ENCODE results near the gene PSMD4. TPM values are rescaled to one million over a fixed set of nuclear protein-coding genes. Genes with fewer than 3 reads are reported as not detected.

PSMD4 gene
- total RNA-seq, 1 experiment from 2014 or later = 325 TPM

DNA sequence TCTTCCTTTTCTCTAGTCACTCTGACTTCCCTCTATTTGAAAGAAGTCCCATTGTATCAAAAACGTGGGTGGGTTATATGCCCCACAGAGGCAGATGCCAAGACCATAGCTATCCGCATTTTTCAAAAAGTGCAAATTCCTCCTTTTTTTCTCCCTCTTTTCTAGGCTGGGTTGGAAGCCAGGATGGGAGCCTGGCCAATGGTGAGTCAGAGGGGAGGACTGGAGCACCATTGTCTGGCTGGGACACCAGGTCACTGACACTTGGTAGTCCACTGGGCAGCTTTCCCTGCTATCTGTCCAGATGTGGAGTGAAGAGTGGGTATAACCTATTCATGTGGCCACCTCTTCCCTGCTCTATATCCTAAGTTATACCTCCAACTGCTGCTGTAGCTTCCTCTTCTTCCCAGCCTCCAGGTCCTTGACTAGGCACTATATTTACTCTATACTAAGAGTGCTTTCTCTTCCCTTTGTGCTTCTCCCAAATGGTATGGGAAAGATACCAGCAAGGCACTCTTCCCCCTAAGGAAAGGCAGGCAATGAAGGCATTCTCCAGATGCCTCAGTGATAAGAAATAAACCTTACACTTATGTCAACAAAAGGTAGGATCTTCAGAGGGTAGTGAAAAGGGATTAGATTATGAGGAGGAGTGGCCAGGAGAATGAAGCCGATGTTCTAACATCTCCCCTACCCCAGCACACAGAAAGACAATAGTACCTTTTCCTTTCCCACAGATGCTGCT is 59.8 kb downstream of the PSMD4 start:
- CTCF ChIA-PET = no interaction called here
- TF ChIP-seq, protein P1, sequence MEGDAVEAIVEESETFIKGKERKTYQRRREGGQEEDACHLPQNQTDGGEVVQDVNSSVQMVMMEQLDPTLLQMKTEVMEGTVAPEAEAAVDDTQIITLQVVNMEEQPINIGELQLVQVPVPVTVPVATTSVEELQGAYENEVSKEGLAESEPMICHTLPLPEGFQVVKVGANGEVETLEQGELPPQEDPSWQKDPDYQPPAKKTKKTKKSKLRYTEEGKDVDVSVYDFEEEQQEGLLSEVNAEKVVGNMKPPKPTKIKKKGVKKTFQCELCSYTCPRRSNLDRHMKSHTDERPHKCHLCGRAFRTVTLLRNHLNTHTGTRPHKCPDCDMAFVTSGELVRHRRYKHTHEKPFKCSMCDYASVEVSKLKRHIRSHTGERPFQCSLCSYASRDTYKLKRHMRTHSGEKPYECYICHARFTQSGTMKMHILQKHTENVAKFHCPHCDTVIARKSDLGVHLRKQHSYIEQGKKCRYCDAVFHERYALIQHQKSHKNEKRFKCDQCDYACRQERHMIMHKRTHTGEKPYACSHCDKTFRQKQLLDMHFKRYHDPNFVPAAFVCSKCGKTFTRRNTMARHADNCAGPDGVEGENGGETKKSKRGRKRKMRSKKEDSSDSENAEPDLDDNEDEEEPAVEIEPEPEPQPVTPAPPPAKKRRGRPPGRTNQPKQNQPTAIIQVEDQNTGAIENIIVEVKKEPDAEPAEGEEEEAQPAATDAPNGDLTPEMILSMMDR (IDR thresholded peaks at IDR 0.05; ENCODE audit: unreplicated experiment) = no peak
- BruUV-seq (replicated peaks) = no TSS peak
- H3K27me3 Mint-ChIP-seq (ENCODE audit: unreplicated experiment) = no peaks in the 10 kb centered on the region
- no peak overlapping the region for H3K4me3 Mint-ChIP-seq (ENCODE audit: low read depth, unreplicated experiment)
- H3K27ac Mint-ChIP-seq (ENCODE audit: unreplicated experiment) = peak overlapping the region; percentile 53
- no peak for DNase-seq
- peaks cover 34% of the 10 kb centered on the region for H3K4me1 Mint-ChIP-seq (ENCODE audit: low read depth, unreplicated experiment)
- no peaks in the 10 kb centered on the region for H3K9me3 Mint-ChIP-seq (ENCODE audit: low read depth, unreplicated experiment)
- peaks cover 17% of the 10 kb centered on the region for H3K36me3 Mint-ChIP-seq (ENCODE audit: insufficient read depth, unreplicated experiment)
- intact Hi-C loops (cut with micrococcal nuclease; ENCODE audit: unreplicated experiment) = no loop called here

DNA sequence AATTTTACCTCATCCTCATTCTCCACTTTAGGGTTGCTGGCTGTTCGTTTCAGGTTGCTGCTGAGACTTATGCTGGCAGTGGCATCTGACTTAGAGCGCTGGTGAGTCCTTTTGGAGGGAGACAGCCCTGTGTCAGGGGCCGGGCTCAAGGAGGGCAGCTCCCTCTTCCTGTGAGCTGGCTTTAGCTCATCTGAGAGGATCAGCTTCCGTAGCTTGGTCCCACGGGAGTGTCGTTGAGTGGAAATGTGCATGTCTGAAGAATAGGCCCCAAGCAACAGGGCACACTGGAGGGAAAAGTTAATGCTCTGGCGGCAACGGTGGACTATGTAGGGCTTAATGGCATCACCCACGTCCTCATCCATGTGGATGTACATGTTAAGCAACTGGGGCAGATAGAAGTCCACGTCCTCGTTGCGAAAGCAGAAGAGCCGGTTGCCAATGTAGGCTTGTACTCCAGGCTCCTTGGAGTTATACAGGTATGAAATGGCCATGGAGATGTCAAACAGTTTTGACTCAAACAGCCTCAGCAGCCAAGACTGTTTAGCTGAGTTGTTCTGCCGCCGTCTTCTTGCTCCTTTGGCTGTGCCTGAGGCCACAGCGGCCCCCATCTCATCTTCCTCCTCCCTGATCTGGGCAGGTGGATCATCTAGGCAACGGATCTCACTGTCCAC is 61.2 kb downstream of the PSMD4 start:
- CTCF ChIA-PET = interaction anchor here (0.6 kb wide), 1 partner anchor 93 kb away, joined by 7 read pairs; no protein-coding TSS in a partner anchor
- Mint-ChIP-seq H3K4me1 (ENCODE audit: low read depth, unreplicated experiment) (peaks cover 34% of the 10 kb centered on the region), H3K27me3 (ENCODE audit: unreplicated experiment) (no peaks in the 10 kb centered on the region), H3K36me3 (ENCODE audit: insufficient read depth, unreplicated experiment) (peaks cover 16% of the 10 kb centered on the region), H3K27ac (ENCODE audit: unreplicated experiment) (no peak overlapping the region), H3K4me3 (ENCODE audit: low read depth, unreplicated experiment) (no peak overlapping the region), H3K9me3 (ENCODE audit: low read depth, unreplicated experiment) (no peaks in the 10 kb centered on the region)
- TF ChIP-seq, protein P1 (IDR thresholded peaks at IDR 0.05; ENCODE audit: unreplicated experiment) = no peak
- BruUV-seq (replicated peaks) = no TSS peak
- no peak for DNase-seq
- intact Hi-C loops (cut with micrococcal nuclease; ENCODE audit: unreplicated experiment) = no loop called here

Other genes starting within 250 kb of the PSMD4 start
- 17.2 and 17.6 TPM in 2 replicates for gene MINDY1, start 247.8 kb upstream of the PSMD4 start, total RNA-seq (2022)
- 15.9 and 16.0 TPM in 2 replicates for gene PRUNE1, start 246.3 kb upstream of the PSMD4 start, total RNA-seq (2022)
- 1.2 and 2.4 TPM in 2 replicates for gene BNIPL, start 218.1 kb upstream of the PSMD4 start, total RNA-seq (2022)
- gene C1orf56, start 207.0 kb upstream of the PSMD4 start, total RNA-seq (2022) = 8.5 and 9.5 TPM in 2 replicates
- gene CDC42SE1, start 195.1 kb upstream of the PSMD4 start, total RNA-seq (2022) = 103 and 110 TPM in 2 replicates
- gene MLLT11, start 194.3 kb upstream of the PSMD4 start, total RNA-seq (2022) = 1.5 and 2.1 TPM in 2 replicates
- 10.9 and 13.6 TPM in 2 replicates for gene GABPB2, start 184.0 kb upstream of the PSMD4 start, total RNA-seq (2022)
- gene SEMA6C, start 108.1 kb upstream of the PSMD4 start, total RNA-seq (2022) = 2.2 and 2.5 TPM in 2 replicates
- not detected in 2 replicates for gene TNFAIP8L2, start 98.1 kb upstream of the PSMD4 start, total RNA-seq (2022)
- 7.6 and 9.7 TPM in 2 replicates for gene LYSMD1, start 88.8 kb upstream of the PSMD4 start, total RNA-seq (2022)
- gene SCNM1, start 88.6 kb upstream of the PSMD4 start, total RNA-seq (2022) = 47.3 and 49.8 TPM in 2 replicates
- 1.6 and 2.1 TPM in 2 replicates for gene TMOD4, start 78.8 kb upstream of the PSMD4 start, total RNA-seq (2022)
- 91.4 and 111 TPM in 2 replicates for gene VPS72, start 64.5 kb upstream of the PSMD4 start, total RNA-seq (2022)
- gene PIP5K1A, start 56.2 kb upstream of the PSMD4 start, total RNA-seq (2022) = 86.6 and 96.2 TPM in 2 replicates
- 42.9 and 43.4 TPM in 2 replicates for gene ZNF687, start 27.6 kb downstream of the PSMD4 start, total RNA-seq (2022)
- 50.7 and 57.6 TPM in 2 replicates for gene PI4KB, start 72.7 kb downstream of the PSMD4 start, total RNA-seq (2022)
- 82.4 and 88.1 TPM in 2 replicates for gene RFX5, start 92.5 kb downstream of the PSMD4 start, total RNA-seq (2022)
- 7.8 and 9.8 TPM in 2 replicates for gene SELENBP1, start 118.0 kb downstream of the PSMD4 start, total RNA-seq (2022)
- 355 and 411 TPM in 2 replicates for gene PSMB4, start 144.8 kb downstream of the PSMD4 start, total RNA-seq (2022)
- gene POGZ, start 204.8 kb downstream of the PSMD4 start, total RNA-seq (2022) = 118 and 128 TPM in 2 replicates

Data from Calu3 (cell line).